ENCODE measurements around the gene SEC16B.

- TF ChIP-seq POLR2A (IDR thresholded peaks at IDR 0.05) (no peak), CTCF (IDR thresholded peaks at IDR 0.05) (no peak), POLR2AphosphoS5 (IDR thresholded peaks at IDR 0.05; ENCODE audit: insufficient read depth in 1 of 2, low read depth in 1 of 2) (no peak)
These were observed 4.6 kb downstream of the SEC16B start for GRCh38 chr1:177965293-177965692.
